Transverse colon (tissue), 4 donors: ENCODE measurements around the gene HRH2. TPM values are rescaled to one million over a fixed set of nuclear protein-coding genes. Genes with fewer than 3 reads are reported as not detected.

Experiments
- DNase-seq: peaks from one replicate; pipeline ENCODE4 v3.0.0-alpha.2; 2019
- H3K27ac ChIP-seq, 4 donors: fragments of 200-600 bp; sonication (generic); 2 replicates each; pipeline ENCODE4 v1.5.1; 2016 to 2018; ENCODE audit warnings: inconsistent platforms in 4 of 4
- H3K27me3 ChIP-seq: fragments of 200-600 bp; sonication (generic); 2 replicates; pipeline ENCODE4 v1.5.1; 2017; ENCODE audit warnings: inconsistent platforms
- H3K36me3 ChIP-seq, 4 donors: fragments of 200-600 bp; sonication (generic); 2 replicates each; pipeline ENCODE4 v1.5.1; 2017 to 2019; ENCODE audit warnings: inconsistent platforms in 4 of 4
- H3K4me1 ChIP-seq, 4 donors: fragments of 200-600 bp; sonication (generic); 2 replicates each; pipeline ENCODE4 v1.5.1; 2017 to 2020; ENCODE audit warnings: inconsistent platforms in 4 of 4
- H3K4me3 ChIP-seq, 4 donors: fragments of 200-600 bp; sonication (generic); 1 replicate in 1 of 4; 2 replicates in 3 of 4; pipeline versions ENCODE4 v1.5.1 to v1.6.1; 2017 to 2019; ENCODE audit warnings: inconsistent platforms in 4 of 4
- H3K9me3 ChIP-seq, 2 donors: fragments of 200-600 bp; sonication (generic); 2 replicates each; pipeline ENCODE4 v1.5.1; 2017 to 2019; ENCODE audit warnings: inconsistent platforms in 2 of 2
- CTCF ChIP-seq, 5 experiments: fragments of 200-600 bp in 3 of 5; fragments of 450-650 bp in 2 of 5; sonication (generic) in 3 of 5; IDR thresholded peaks; 1 replicate in 2 of 5; 2 replicates in 3 of 5; pipeline ENCODE4 v1.5.1; 2016 to 2017; ENCODE audit warnings: antibody characterized with exemption in 5 of 5, inconsistent platforms in 3 of 5, mild to moderate bottlenecking in 2 of 5, moderate library complexity in 1 of 5
- EP300 ChIP-seq: sonication (generic); formaldehyde crosslinking; IDR thresholded peaks from one replicate; pipeline ENCODE4 v1.6.1; 2017; ENCODE audit warnings: antibody characterized with exemption, low read depth
- POLR2A ChIP-seq: fragments of 450-650 bp; IDR thresholded peaks from one replicate; pipeline ENCODE4 v1.6.1; 2016; ENCODE audit warnings: antibody characterized with exemption, mild to moderate bottlenecking, moderate library complexity
- POLR2AphosphoS5 ChIP-seq, 3 donors: sonication (generic); formaldehyde crosslinking; IDR thresholded peaks; one replicate each; pipeline ENCODE4 v1.6.1; 2016; ENCODE audit warnings: antibody characterized with exemption in 3 of 3
- WGBS, 2 donors: methylation state at CpG; one replicate each; pipeline ENCODE4 v1.1.5; 2018; ENCODE audit warnings: low coverage in 1 of 2; 5-methylcytosine and 5-hydroxymethylcytosine counted together
- in situ Hi-C, 4 donors: fragments of 200-750 bp; cut with MboI; loops; one replicate each; pipeline versions ENCODE4 v1.15.0 to v1.15.1; 2017; ENCODE audit warnings: low sequenced_read_pairs in 3 of 4, low pct_ligation_motif_present in 1 of 4, low pct_unique_long_range_greater_than_20kb in 1 of 4
- intact Hi-C: fragments of 100-400 bp; cut with DNase I; formaldehyde crosslinking; loops from one replicate; pipeline ENCODE4 v1.15.1; 2023; ENCODE audit warnings: low total_unique reads
- total RNA-seq, 4 donors: library from RNA; depleted of rRNA; stranded (reverse); fragments of >200 nt; gene quantifications; one replicate each; pipeline ENCODE4 v1.1.0, GENCODE V29; 2016

HRH2 gene
- total RNA-seq, 4 donors from 2014 or later = 0.20 to 1.5 (median 0.74) TPM

- no peak for DNase-seq
- Histone ChIP-seq H3K27ac (no peak overlapping the region), H3K4me1 (no peaks in the 10 kb centered on the region), H3K9me3 (no peaks in the 10 kb centered on the region), H3K4me3 (no peak overlapping the region), H3K27me3 (peaks cover 16% of the 10 kb centered on the region), H3K36me3 (no peaks in the 10 kb centered on the region)
- in situ Hi-C loops (loop anchor here in 1 of 4 donors (25.0 kb wide), 1 partner anchor 600 kb away; no protein-coding TSS in a partner anchor), intact Hi-C loops (no loop called here)
- 79% methylated on average over 7 of the region's 7 CpGs; no CpG with 5 or more reads in 1 of the 2 donors for WGBS, 2 donors
- no peak for TF ChIP-seq POLR2AphosphoS5 (IDR thresholded peaks at IDR 0.05)
- TF ChIP-seq POLR2A = no peak
- TF ChIP-seq EP300 = no peak
- no peak for TF ChIP-seq CTCF (IDR thresholded peaks at IDR 0.05)
Measured at GRCh38 chr5:175737481-175737880, 79.6 kb downstream of the HRH2 start.

- H3K4me1 ChIP-seq = no peaks in the 10 kb centered on the region
- H3K27ac ChIP-seq = no peak overlapping the region
- no peaks in the 10 kb centered on the region for H3K36me3 ChIP-seq
- intact Hi-C loops = no loop called here
- H3K4me3 ChIP-seq = no peak overlapping the region
- no peaks in the 10 kb centered on the region for H3K9me3 ChIP-seq
- peaks cover 16% of the 10 kb centered on the region for H3K27me3 ChIP-seq
- 83% methylated on average over 4 of the region's 4 CpGs; no CpG with 5 or more reads in 1 of the 2 donors for WGBS, 2 donors
- in situ Hi-C loops = loop anchor here in 1 of 4 donors (25.0 kb wide), 1 partner anchor 599 kb away; no protein-coding TSS in a partner anchor
- TF ChIP-seq EP300 = no peak
- TF ChIP-seq POLR2AphosphoS5 (IDR thresholded peaks at IDR 0.05) = no peak
- no peak for TF ChIP-seq POLR2A
- TF ChIP-seq CTCF (IDR thresholded peaks at IDR 0.05) = no peak
- DNase-seq = no peak
Measured at GRCh38 chr5:175738126-175738525, 80.3 kb downstream of the HRH2 start.

GRCh38 chr5:175738602-175739133, 80.8 kb downstream of the HRH2 start:
- peaks cover 16% of the 10 kb centered on the region for H3K27me3 ChIP-seq
- no peaks in the 10 kb centered on the region for H3K9me3 ChIP-seq
- no peak for TF ChIP-seq EP300
- TF ChIP-seq CTCF (IDR thresholded peaks at IDR 0.05) = no peak
- no peak for TF ChIP-seq POLR2A
- TF ChIP-seq POLR2AphosphoS5 (IDR thresholded peaks at IDR 0.05) = no peak
- no peak for DNase-seq
- 70 to 80% methylated on average over 2 to 13 of the region's 14 CpGs for WGBS, 2 donors
- no peaks in the 10 kb centered on the region for H3K4me1 ChIP-seq
- no peaks in the 10 kb centered on the region for H3K36me3 ChIP-seq
- no peak overlapping the region for H3K27ac ChIP-seq
- in situ Hi-C loops = loop anchor here in 1 of 4 donors (25.0 kb wide), 1 partner anchor 599 kb away; no protein-coding TSS in a partner anchor
- H3K4me3 ChIP-seq = no peak overlapping the region
- intact Hi-C loops = no loop called here

- no peak overlapping the region for H3K4me3 ChIP-seq
- H3K9me3 ChIP-seq = no peaks in the 10 kb centered on the region
- intact Hi-C loops (no loop called here), in situ Hi-C loops (loop anchor here in 1 of 4 donors (25.0 kb wide), 1 partner anchor 597 kb away; no protein-coding TSS in a partner anchor)
- no peak for DNase-seq
- no peak overlapping the region for H3K27ac ChIP-seq
- TF ChIP-seq CTCF (IDR thresholded peaks at IDR 0.05) (no peak), POLR2A (no peak), POLR2AphosphoS5 (IDR thresholded peaks at IDR 0.05) (no peak), EP300 (no peak)
- H3K27me3 ChIP-seq = peaks cover 16% of the 10 kb centered on the region
- no peaks in the 10 kb centered on the region for H3K36me3 ChIP-seq
- WGBS, 2 donors = 86% methylated on average over 5 of the region's 5 CpGs; no CpG with 5 or more reads in 1 of the 2 donors
- H3K4me1 ChIP-seq = no peaks in the 10 kb centered on the region
Measured at GRCh38 chr5:175740014-175740413, 82.1 kb downstream of the HRH2 start.
